ENCODE data around the gene TMEM14A. TPM values are rescaled to one million over a fixed set of nuclear protein-coding genes. Genes with fewer than 3 reads are reported as not detected.

Gene TMEM14A
- polyA plus RNA-seq, 1 donor from 2014 or later = 326 TPM

DNA sequence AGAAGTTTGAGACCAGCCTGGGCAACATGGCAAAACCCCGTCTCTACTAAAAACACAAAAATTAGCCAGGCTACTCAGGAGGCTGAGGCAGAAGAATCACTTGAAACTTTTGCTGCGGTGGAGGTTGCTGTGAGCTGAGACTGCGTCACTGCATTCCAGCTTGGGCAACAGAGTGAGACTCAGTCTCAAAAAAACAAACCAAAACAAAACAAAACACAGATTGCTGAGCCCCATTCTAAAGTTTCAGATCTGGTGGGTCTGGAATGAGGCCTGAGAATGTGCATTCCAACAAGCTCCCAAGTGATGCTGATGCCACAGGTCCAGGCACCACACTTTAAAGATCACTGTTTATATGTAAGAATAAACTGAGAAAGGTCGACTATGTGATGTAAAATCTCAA, 24.9 kb upstream of the TMEM14A start:
- no peaks in the 10 kb centered on the region for H3K36me3 ChIP-seq (ENCODE audit: insufficient read depth, low read length)
- H3K9me2 ChIP-seq (ENCODE audit: insufficient read depth, low read length) = no peaks in the 10 kb centered on the region
- no peak overlapping the region for H3K27ac ChIP-seq (ENCODE audit: low read length)
- no peaks in the 10 kb centered on the region for H3K27me3 ChIP-seq (ENCODE audit: insufficient read depth, low read depth, low read length)
- H4K20me1 ChIP-seq (ENCODE audit: insufficient read depth) = no peaks in the 10 kb centered on the region
- H3K4me2 ChIP-seq (ENCODE audit: low read length) = no peak overlapping the region
- TF ChIP-seq SMC3 (conservative IDR thresholded peaks at IDR 0.05; ENCODE audit: poor library complexity) (no peak), TAF1 (IDR thresholded peaks at IDR 0.05; ENCODE audit: low read depth) (no peak), EP300 (conservative IDR thresholded peaks at IDR 0.05; ENCODE audit: poor library complexity, severe bottlenecking) (no peak), POLR2AphosphoS5 (IDR thresholded peaks at IDR 0.05) (no peak), RAD21 (conservative IDR thresholded peaks at IDR 0.05) (no peak), MXI1 (conservative IDR thresholded peaks at IDR 0.05; ENCODE audit: poor library complexity, severe bottlenecking) (no peak), EZH2 (IDR thresholded peaks at IDR 0.05; ENCODE audit: borderline replicate concordance, insufficient read depth, low read length, poor library complexity, severe bottlenecking) (no peak)
- TF ChIP-seq, protein P1, sequence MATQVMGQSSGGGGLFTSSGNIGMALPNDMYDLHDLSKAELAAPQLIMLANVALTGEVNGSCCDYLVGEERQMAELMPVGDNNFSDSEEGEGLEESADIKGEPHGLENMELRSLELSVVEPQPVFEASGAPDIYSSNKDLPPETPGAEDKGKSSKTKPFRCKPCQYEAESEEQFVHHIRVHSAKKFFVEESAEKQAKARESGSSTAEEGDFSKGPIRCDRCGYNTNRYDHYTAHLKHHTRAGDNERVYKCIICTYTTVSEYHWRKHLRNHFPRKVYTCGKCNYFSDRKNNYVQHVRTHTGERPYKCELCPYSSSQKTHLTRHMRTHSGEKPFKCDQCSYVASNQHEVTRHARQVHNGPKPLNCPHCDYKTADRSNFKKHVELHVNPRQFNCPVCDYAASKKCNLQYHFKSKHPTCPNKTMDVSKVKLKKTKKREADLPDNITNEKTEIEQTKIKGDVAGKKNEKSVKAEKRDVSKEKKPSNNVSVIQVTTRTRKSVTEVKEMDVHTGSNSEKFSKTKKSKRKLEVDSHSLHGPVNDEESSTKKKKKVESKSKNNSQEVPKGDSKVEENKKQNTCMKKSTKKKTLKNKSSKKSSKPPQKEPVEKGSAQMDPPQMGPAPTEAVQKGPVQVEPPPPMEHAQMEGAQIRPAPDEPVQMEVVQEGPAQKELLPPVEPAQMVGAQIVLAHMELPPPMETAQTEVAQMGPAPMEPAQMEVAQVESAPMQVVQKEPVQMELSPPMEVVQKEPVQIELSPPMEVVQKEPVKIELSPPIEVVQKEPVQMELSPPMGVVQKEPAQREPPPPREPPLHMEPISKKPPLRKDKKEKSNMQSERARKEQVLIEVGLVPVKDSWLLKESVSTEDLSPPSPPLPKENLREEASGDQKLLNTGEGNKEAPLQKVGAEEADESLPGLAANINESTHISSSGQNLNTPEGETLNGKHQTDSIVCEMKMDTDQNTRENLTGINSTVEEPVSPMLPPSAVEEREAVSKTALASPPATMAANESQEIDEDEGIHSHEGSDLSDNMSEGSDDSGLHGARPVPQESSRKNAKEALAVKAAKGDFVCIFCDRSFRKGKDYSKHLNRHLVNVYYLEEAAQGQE (IDR thresholded peaks at IDR 0.05; ENCODE audit: borderline replicate concordance) = no peak
- TF ChIP-seq, protein P2, sequence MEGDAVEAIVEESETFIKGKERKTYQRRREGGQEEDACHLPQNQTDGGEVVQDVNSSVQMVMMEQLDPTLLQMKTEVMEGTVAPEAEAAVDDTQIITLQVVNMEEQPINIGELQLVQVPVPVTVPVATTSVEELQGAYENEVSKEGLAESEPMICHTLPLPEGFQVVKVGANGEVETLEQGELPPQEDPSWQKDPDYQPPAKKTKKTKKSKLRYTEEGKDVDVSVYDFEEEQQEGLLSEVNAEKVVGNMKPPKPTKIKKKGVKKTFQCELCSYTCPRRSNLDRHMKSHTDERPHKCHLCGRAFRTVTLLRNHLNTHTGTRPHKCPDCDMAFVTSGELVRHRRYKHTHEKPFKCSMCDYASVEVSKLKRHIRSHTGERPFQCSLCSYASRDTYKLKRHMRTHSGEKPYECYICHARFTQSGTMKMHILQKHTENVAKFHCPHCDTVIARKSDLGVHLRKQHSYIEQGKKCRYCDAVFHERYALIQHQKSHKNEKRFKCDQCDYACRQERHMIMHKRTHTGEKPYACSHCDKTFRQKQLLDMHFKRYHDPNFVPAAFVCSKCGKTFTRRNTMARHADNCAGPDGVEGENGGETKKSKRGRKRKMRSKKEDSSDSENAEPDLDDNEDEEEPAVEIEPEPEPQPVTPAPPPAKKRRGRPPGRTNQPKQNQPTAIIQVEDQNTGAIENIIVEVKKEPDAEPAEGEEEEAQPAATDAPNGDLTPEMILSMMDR (IDR thresholded peaks at IDR 0.05; ENCODE audit: poor library complexity, severe bottlenecking) = no peak
- H3K4me3 ChIP-seq (ENCODE audit: low read length) = no peak overlapping the region
- no peaks in the 10 kb centered on the region for H3F3A ChIP-seq (ENCODE audit: insufficient read depth, low read length, poor library complexity, severe bottlenecking)
- no peak overlapping the region for H3K9ac ChIP-seq (ENCODE audit: low read length)
- no peaks in the 10 kb centered on the region for H3K79me2 ChIP-seq (replicated peaks; ENCODE audit: insufficient read depth, low read length)
- no peaks in the 10 kb centered on the region for H3K9me3 ChIP-seq (ENCODE audit: low read length)
- no peak overlapping the region for H2AFZ ChIP-seq (ENCODE audit: low read depth, low read length)

DNA sequence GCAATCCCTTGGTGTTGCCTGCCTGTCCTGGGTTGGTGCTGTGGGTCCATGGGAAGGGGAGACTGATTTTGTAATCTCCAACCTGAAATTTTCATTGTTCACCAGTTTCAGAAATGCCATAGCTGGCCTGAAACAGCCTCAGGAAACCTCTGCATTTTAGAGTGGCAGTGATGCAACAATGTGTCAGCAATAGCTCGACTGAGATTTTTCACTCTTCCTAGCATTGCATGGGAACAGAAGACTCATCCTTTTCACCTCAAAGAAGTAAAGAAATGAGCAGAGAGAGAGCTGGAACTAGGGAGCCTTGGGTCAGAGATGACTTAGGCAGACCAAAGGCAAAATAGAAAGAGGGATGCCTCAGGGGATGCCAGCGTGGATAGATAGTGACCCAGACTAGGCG, 23.7 kb upstream of the TMEM14A start:
- Histone ChIP-seq H3K79me2 (replicated peaks; ENCODE audit: insufficient read depth, low read length) (no peaks in the 10 kb centered on the region), H3F3A (ENCODE audit: insufficient read depth, low read length, poor library complexity, severe bottlenecking) (no peaks in the 10 kb centered on the region), H4K20me1 (ENCODE audit: insufficient read depth) (no peaks in the 10 kb centered on the region), H3K9me2 (ENCODE audit: insufficient read depth, low read length) (no peaks in the 10 kb centered on the region), H3K4me2 (ENCODE audit: low read length) (no peak overlapping the region), H3K9ac (ENCODE audit: low read length) (no peak overlapping the region), H3K4me3 (ENCODE audit: low read length) (no peak overlapping the region), H3K27ac (ENCODE audit: low read length) (no peak overlapping the region), H3K27me3 (ENCODE audit: insufficient read depth, low read depth, low read length) (no peaks in the 10 kb centered on the region), H3K9me3 (ENCODE audit: low read length) (no peaks in the 10 kb centered on the region), H2AFZ (ENCODE audit: low read depth, low read length) (no peak overlapping the region), H3K36me3 (ENCODE audit: insufficient read depth, low read length) (no peaks in the 10 kb centered on the region)
- TF ChIP-seq SMC3 (conservative IDR thresholded peaks at IDR 0.05; ENCODE audit: poor library complexity) (no peak), EZH2 (IDR thresholded peaks at IDR 0.05; ENCODE audit: borderline replicate concordance, insufficient read depth, low read length, poor library complexity, severe bottlenecking) (no peak)

Data from neural cell (in vitro differentiated cells).